SIG-M5 treated with dmso at 0.1 percent for 504 hours (cell line): ENCODE measurements around the gene GABARAP.
"Not testable (repeated sequence)": the region's sequence is repeated elsewhere in the genome, so short reads cannot be mapped to it uniquely, and the experiment has no call there.

Experiments
- DNase-seq: peaks from one replicate; lab custom pipeline; 2025; ENCODE audit not compliant: unreplicated experiment; lab: John Stamatoyannopoulos, UW

The GABARAP gene

DNA sequence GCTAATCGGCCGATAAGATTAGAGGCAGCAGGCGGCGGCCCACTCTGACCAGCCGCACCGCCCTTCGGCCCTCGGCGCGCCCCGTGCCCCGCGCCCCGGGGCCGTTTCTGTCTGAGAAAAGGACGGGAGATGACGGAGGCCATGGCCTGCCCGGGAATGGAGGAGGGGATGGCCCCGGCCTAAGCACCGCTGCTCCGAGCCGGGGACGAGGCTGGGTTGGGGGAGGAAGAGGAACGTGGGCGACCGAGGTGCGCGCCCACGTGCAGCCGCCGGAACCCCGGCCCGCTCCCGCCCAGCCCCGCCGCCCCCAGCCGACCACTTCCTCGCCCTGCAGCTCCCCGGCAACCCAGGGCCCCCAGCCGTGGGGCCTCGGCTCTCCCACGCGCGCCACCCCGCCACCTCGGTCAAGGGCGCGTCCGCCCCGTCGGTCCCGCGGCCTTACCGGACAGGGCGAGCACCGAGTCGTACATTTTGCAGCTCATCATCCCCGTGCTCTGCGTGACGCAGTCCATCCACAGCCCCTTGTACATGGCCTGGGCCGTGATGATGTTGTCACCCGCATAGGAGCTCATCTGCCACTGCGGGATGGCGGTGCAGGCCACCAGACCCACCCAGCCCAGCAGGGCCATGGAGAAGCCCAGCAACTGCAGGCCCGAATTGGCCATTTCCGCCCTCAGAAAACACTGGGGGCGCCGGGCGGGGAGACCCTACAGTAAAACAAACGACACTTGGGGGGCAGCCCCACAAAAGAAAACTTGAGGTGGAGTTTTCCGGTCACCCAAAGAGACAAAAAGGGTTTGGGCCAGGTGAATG is 19.3 kb upstream of the GABARAP start:
- no peak for DNase-seq

DNA sequence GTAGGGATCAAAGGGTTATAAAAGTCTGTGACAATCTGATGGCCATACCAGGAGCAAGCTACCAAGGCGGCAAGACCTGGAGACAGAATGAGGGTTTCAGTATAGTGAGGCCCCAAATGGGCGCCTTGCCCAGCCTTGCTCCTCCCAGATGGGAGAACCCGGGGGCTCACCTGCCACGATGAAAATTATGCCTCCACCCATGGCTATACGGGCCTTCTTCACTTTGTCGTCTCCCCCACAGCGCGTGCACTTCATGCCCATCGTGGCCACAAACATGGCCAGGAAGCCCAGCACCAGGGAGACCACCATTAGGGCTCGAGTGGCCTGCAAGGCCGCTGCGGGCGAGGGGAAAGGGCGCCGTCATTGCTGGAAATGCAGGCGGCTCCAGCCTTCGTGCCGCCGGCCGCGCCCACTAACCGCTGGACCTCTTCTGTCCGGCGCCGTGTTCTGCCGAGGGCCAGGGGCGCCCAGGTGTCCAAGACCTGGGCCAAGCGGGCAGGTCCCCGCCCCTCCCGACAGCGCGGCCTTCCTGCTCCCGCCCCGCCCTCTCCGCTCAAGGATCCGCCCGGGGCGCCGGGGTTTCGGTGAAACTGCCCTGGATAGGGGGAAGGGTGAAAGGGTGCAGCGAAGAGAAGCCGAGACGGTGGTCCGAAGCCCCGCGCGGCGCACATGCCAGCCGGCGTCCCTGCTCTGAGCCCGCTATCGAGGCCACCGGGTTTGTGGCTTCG is 18.6 kb upstream of the GABARAP start:
- no peak for DNase-seq

GRCh38 chr17:7260151-7260550 is 17.9 kb upstream of the GABARAP start:
- DNase-seq = no peak

GRCh38 chr17:7259555-7259889 is 17.3 kb upstream of the GABARAP start:
- no peak for DNase-seq

DNA sequence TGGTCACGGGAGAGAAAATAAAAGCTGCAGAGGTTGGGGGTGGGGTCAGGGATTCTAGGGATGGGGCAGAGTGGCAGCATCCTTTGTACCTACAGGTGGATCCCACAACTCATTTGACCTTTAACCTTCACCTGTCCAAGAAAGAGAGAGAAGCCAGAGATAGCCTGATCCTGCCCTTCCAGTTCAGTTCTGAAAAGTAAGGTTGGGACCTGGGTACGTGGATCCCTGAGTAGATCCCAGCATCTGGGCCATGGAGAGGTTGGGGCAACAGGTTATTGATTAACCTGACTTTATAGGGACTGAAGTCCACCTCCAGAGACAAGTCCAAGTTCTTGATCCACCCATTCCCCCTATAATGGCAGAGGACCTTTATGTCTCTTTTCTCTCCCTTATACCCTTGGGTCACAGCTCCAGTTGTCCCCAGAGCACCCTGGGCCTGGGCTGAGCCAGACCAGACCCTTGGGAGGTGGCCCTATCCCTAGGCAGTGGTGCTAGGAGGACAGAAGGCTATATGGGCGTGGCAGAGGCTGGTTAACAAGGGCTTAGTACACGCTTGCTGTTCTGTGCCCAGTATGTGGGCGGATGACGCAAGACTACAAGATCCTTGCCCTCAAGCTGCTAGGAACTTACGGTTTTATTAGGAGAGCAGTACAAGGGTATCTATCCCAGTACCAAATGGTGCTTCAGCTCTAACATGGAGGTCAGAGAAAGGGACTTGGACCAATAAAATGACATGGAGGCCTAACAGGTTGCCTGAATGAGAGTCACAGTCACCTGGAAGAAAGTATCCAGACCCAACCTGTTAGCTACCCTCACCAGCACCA is 16.7 kb upstream of the GABARAP start:
- DNase-seq = peak; percentile 54

GRCh38 chr17:7256766-7257456 is 14.7 kb upstream of the GABARAP start:
- DNase-seq = no peak

DNA sequence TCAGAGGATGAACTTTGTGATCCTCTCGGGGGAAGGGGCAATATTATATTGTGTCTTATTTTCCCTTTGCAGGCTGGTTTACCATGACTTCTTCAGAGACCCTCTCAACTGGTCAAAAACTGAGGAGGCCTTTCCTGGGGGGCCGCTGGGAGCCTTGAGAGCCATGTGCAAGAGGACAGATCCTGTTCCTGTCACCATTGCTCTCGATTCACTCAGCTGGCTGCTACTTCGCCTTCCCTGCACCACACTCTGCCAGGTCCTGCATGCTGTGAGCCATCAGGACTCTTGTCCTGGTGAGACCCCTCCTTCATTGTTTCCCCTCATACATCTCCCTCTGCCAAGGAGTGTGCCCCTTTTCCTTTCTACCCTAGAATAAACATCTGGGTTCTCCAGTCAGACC is 12.3 kb upstream of the GABARAP start:
- no peak for DNase-seq

DNA sequence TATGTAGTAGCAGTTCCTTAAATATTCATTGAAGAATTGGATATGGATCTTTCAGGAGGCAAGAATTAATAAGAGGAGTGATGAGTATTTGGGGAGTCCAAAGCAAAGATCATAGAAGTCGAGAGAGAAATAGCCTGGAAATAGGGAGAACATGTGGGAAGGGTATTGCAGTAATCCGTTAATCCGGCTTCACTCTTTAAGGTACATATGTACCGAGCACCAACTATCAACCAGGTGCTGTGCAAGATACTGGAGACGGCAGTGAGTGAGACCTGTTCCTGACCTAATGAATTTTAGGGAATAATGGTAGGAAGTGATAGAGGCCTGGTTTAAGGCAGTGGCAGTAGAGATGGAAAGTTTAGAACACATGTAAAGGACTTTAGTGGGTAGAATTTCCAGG is 10.8 kb upstream of the GABARAP start:
- DNase-seq = no peak

DNA sequence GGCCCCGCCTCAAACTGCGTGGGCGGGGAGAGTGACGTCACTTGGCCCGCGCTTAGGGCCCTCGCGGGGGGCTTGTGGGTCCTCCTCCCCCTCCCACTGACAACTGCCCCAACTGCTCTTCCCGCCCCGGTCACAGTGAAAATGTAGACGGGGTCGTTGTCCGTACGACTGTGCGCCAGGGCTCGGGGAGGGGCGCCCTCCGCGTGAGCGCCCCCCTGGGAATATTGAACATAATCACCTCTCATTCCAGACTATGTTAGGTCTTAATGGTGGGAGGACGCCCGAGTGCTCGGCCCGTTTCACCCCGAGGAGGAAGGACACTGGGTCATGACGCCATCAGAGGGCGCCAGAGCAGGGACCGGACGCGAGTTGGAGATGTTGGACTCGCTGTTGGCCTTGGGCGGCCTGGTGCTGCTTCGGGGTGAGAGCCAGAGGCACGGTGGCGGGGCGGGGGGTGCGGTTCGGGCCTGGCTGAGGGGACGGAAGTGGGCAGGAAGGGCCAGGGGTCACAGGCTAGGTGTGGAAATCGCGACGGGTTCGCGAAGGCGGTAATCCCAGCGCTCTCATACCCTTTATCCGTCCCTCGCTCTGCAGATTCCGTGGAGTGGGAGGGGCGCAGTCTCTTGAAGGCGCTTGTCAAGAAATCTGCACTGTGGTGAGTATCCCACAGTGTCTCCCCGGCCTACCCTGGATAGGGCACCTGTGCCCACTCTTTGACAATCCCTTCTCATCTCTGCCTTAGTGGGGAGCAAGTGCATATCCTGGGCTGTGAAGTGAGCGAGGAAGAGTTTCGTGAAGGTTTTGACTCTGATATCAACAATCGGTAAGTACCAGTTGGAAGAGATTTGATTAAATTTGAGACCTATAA is 10.2 kb upstream of the GABARAP start, which contains the start of gene ELP5:
ELP5 (plus strand) TSS at position 40 of the 868 bp plus-strand sequence; CDS start at position 376, 336 bp downstream.
- DNase-seq = peak; percentile 86

GRCh38 chr17:7251661-7252175 is 9.5 kb upstream of the GABARAP start, which contains the start of gene CTDNEP1:
Gene CTDNEP1, minus strand, starts transcription at chr17:7251734. Its CDS starts 438 bp downstream, at chr17:7251296.
- peak; percentile 98 for DNase-seq

DNA sequence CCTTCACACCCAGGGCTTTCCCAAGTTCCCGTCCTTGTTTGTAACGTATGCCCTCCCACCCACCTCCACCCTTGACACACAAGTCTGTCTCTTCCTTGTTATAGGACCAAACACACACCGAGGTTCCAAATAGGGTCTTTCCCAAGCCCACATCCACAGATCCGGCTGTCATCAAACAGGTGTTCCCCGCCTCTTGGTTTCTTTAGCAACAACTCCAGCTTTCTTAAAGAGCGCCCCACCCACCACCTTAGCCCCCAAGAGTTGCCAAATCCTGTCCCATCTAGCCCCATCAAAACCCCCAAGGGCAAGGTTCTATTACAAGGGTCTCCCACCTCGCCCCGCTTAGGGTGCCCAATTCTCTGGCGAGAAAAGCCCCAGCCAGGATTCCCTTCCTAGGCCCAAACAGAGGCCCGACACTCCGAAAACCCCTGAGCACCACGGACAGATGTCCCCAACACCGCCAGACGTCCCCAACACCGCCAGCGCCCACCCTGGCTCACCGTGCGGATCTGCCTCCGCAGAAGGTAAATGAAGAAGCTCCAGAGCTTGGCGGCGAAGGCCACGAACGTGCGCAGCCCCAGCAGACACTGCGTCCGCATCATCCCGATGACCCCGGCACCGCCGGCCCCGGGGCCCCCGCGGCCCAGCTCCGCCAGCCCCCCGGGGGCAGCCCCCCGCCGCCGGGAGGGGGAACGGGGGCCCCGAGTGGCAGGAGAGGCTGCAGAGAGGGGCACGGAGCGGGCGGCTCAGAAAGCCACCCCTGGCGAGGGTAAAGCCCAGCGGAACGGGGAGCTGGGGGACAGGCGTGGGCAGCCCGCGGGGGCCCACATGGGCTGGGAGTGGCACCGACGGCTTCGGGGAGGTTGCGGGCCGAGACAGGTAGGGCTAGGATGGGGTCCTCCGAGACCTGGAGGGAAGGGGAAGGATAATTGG is 8.7 kb upstream of the GABARAP start:
- DNase-seq = no peak

DNA sequence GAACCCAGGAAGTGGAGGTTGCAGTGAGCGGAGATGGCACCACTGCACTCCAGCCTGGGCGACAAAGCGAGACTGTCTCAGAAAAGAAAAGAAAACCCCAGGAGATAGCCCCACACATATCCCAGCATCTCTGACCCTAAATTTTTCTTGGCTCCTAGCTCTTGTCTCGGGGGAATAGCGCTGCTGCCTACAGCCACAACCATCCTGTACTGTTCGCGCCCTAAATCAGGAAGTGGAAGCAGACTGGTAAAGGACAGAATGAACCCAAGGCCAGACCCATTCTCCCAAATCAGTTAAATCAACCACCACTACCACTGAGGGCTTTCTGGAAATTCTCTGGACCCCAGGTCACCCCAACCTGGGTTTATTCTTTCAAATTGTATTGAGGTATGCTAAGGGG is 7.6 kb upstream of the GABARAP start:
- peak; percentile 46 for DNase-seq

GRCh38 chr17:7249214-7249613 is 7.0 kb upstream of the GABARAP start:
- DNase-seq = no peak

DNA sequence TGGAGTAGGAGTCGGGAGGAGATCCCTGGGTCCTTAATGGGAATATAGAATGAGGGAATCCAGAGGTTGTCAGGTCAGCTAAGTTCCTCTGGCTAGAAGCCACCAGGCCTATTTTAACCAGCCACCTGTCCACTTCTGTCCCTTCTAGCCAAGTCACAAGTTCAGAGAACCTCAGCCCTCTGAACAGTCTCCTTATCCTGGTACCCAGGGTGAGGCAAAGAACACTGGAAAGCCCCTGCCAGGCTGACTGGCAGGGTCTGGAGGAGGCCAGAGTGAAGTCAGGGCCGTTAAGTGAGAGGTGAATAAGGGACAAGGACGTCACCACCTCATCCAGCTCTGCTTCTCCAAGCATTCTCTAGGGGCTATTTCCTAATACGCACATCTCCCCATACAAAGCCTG is 6.5 kb upstream of the GABARAP start:
- no peak for DNase-seq

GRCh38 chr17:7246779-7247178 is 4.5 kb upstream of the GABARAP start:
- DNase-seq = no peak

GRCh38 chr17:7243838-7244237 is 1.6 kb upstream of the GABARAP start:
- DNase-seq = not testable (repeated sequence)

- no peak for DNase-seq
Measured at GRCh38 chr17:7243453-7243729, 1.1 kb upstream of the GABARAP start.

GRCh38 chr17:7242717-7243452 is 636 bp upstream of the GABARAP start:
- peak; percentile 86 for DNase-seq
